T1000 (cell line): ENCODE measurements around the gene VPS9D1.
A peak's percentile ranks its signal among the peaks of the same experiment; 100 is the strongest.
"Not testable (repeated sequence)": the region's sequence is repeated elsewhere in the genome, so short reads cannot be mapped to it uniquely, and the experiment has no call there.

Experiments
- DNase-seq: peaks from one replicate; lab custom pipeline; 2025; ENCODE audit warnings: mixed read lengths; lab: John Stamatoyannopoulos, UW

The VPS9D1 gene

GRCh38 chr16:89693931-89694783, 26.5 kb downstream of the VPS9D1 start:
- no peak for DNase-seq

GRCh38 chr16:89693289-89693731, 27.4 kb downstream of the VPS9D1 start:
- DNase-seq, result no peak

- no peak for DNase-seq
Observed at GRCh38 chr16:89691986-89692569, 28.6 kb downstream of the VPS9D1 start.

GRCh38 chr16:89691231-89691985, 29.3 kb downstream of the VPS9D1 start:
- no peak for DNase-seq

- DNase-seq, result no peak
Observed at GRCh38 chr16:89690392-89690901, 30.3 kb downstream of the VPS9D1 start.

GRCh38 chr16:89689621-89690020, 31.1 kb downstream of the VPS9D1 start:
- DNase-seq, result not testable (repeated sequence)

- DNase-seq, result no peak
Observed at GRCh38 chr16:89689142-89689541, 31.6 kb downstream of the VPS9D1 start.

GRCh38 chr16:89688395-89688794, 32.3 kb downstream of the VPS9D1 start:
- no peak for DNase-seq

- no peak for DNase-seq
Observed at GRCh38 chr16:89687092-89687940, 33.4 kb downstream of the VPS9D1 start.

GRCh38 chr16:89686520-89687091, 34.1 kb downstream of the VPS9D1 start, which contains the start of gene CDK10:
Gene CDK10 (plus strand): TSS chr16:89686689. CDS start chr16:89686711, 22 bp downstream.
- DNase-seq, result peak; percentile 90

- DNase-seq, result no peak
Observed at GRCh38 chr16:89685916-89686315, 34.8 kb downstream of the VPS9D1 start.

GRCh38 chr16:89678258-89678657, 42.4 kb downstream of the VPS9D1 start:
- DNase-seq, result no peak

GRCh38 chr16:89672177-89672941, 48.3 kb downstream of the VPS9D1 start:
- no peak for DNase-seq

- not testable (repeated sequence) for DNase-seq
Observed at GRCh38 chr16:89671565-89671964, 49.1 kb downstream of the VPS9D1 start.

GRCh38 chr16:89670496-89671431, 49.9 kb downstream of the VPS9D1 start:
- no peak for DNase-seq

- DNase-seq, result no peak
Observed at GRCh38 chr16:89669755-89670154, 50.9 kb downstream of the VPS9D1 start.

- DNase-seq, result no peak
Observed at GRCh38 chr16:89668790-89669158, 51.9 kb downstream of the VPS9D1 start.

GRCh38 chr16:89667633-89668032, 53.1 kb downstream of the VPS9D1 start:
- no peak for DNase-seq

- peak; percentile 21 for DNase-seq
Observed at GRCh38 chr16:89667000-89667399, 53.7 kb downstream of the VPS9D1 start.
